IPS-NIHi11 (cell line): Measurements from ENCODE around the gene TPSG1.
"Not testable (repeated sequence)": the region's sequence is repeated elsewhere in the genome, so short reads cannot be mapped to it uniquely, and the experiment has no call there.

ENCODE experiments used
- DNase-seq: peaks from one replicate; pipeline ENCODE4 v3.0.0; 2012; ENCODE audit warnings: mixed read lengths, low spot score

Gene TPSG1

DNA sequence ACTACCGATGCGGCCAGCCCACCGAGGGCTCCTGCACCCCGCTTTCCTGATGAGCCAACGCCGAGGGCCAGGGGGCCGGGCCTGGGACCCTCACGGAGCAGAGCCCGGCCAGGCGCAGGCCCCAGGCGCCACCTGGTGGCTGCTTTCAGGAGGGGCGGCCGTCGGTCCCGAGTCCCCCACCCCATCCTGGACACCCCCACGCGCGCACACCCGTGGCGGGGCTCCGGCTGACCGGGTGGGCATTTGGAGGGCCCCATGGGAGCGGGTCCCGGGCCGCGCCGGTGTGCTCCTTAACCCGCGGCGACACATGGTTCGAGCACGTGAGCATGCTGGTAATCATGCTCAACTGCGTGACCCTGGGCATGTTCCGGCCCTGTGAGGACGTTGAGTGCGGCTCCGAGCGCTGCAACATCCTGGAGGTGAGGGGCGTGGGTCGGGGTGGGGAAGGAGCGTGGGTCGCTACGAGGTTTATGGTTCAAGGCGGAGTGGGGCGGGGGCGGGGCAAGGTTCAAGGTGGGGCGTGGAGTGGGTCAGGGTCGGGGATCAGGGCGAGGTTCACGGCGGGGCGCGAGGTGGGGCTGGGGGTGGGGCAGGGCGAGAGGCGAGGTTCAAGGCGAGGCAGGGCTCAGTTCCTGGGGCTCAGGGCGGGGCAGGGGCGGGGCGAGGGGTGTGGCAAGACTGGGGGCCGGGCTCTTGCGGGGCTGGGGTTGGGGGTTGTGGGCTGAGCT, 30.2 kb downstream of the TPSG1 start:
- peak; percentile 92 for DNase-seq

DNA sequence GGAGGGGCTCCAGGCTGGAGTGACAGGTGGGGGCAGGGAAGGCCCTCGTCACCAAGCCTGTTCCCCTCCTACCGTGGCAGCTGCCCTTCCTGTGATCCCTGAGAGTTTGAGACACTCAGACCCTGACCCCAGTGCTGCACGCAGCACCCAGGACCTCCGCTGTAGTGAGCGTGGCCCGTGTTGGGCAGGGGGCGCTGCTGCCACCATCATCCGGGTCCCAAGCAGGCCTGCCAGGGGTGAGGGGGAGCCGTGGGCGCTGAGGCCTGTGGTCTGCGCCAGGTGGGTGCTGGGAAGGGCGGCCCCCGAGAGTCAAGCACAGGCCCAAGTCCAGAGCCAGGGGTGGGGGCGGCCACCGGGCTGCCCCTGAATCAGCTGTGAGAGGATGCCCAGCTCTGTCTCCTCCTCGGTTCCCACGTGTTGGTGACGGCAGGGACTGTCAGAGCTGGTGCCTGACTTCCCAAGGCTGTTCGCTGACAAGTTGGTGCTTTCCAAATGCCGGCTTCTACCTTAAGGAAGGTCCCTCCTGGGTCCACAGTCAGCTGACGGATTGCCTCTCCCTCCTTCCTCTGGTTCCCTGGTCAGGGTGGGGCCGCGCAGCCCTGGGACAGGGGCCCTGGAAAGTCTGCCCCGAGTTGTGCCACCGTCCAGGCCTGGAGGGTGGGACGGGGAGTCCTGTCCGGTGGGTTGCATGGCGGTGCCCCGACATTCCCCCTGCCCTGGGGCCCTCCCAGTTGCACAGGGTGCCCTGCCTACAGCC, 31.1 kb downstream of the TPSG1 start:
- no peak for DNase-seq

DNA sequence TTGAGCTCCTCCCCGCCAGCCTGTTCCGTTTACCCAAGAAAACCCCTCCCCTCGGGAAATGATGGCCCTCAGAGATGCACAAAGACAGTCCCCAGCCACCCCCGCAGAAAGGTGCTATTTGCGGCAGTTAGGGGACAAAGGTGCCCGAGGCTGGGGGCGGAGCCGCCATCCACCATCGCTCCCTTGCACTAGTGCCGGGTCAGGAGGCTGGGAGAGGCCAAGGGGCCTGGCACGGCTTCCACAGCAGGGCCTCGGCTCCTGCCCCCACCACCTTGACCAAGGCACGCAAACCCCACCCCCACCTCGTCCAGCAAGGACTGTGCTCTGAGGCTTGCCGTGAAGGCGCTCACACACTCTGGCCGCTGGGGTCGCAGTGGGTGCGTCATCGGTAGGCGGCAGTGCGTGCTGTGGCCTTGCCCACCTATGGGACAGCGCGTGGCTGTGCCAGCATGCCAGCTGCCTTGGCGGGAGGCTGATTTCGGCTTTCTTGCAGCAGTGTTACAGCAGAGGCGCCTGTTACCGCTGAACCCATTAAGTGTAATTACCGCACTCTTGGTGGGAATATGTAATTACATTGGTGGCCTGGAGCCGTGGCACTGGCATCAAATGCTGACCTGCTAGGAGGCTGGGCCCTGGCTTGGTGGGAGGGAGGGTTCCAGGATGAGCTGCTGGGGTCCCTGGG, 31.8 kb downstream of the TPSG1 start:
- DNase-seq, result no peak

DNA sequence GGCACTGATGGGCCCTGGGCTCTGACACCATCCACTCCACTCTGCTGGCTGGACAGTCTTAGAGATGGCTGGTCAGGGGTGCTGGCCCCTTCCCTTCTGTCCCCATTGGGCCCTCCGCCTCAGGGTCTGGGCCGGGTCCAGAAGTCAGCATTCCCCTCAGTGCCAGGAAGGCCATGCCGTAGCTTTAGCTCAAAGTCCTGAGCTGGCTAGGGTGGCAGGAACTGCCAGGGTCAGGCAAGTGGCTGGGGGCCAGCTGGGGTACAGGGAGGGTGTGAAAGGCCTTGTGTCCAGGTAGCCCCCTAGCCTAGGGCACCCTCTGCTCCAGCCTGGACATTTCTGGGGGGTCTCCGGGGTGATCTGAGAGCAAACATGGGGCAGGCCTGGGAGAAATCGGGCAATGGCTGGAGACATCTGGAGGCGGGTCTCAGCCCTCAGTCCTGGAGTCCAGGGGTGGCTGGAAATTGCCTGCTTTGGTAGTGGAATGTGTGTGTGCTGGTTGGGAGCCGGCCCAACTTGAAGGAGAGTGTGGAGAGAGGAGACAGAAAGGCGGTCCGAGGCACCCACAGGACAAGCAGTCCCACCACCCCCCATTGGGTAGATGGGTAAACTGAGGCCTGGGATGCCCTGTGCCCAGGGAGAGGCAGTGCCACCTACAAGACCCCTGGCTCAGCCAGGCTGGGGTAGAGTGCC, 32.5 kb downstream of the TPSG1 start:
- DNase-seq, result no peak

DNA sequence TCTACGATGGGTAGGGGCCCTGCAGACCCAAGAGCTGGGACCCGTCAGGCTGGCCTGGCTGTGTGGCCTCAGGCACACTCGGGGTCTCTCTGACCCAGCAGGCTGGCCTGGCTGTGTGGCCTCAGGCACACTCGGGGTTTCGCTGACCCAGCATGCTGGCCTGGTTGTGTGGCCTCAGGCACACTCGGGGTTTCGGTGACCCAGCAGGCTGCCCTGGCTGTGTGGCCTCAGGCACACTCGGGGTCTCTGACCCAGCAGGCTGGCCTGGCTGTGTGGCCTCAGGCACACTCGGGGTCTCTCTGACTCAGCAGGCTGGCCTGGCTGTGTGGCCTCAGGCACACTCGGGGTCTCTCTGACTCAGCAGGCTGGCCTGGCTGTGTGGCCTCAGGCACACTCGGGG, 34.3 kb downstream of the TPSG1 start:
- DNase-seq, result not testable (repeated sequence)

DNA sequence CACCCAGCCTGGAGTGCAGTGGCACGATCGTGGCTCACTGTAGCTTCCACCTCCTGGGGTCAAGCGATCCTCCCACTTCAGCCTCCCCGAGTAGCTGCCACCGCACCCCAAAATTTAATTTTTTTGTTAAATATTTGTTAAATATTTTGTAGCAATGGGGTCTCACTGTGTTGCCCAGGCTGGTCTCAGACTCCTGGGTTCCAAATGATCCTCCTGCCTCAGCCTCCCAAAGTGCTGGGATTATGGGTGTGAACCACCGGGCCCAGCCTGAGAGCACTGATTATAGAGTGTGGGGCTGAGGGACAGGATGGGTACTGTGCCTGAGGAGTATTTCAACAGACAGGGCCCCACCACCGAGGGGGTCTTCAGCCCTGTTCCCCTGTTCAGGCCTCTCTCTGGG, 35.6 kb downstream of the TPSG1 start:
- no peak for DNase-seq

DNA sequence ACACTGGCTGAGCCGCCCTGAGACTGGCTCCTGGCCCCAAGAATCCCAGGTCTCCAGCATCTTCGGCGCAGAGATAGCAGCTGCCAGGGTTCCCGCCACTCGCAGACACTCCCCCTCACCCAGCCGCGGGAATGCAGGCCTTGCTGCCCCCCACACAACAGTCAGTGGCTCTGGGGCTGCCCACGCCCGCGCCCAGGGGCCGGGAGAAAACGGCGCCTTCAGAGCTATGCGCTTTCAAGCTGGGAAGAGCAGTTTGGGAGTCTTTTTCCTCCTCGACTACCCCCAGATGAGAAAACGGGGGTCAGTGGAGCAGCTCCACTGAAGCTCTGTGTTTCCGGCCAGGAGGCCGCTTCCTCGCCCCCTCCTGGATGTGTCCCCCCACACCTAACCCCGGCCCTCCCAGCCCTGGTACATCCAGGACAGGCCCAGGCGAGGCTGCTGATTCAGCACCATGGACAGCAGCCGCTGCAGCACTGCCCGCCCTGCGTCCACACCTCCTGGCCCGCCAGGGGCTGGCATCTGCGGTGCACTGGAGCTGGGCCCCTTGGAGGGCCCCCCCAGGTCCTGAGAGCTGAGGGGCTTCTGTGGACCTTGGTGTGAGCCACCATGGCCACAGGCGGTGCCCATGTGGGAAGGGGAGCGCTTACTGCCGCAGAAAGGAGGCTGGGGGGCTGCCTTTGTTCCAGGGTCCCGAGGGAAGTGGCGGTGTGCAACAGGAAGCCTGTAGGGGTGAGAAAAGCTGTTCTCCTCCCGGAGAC, 36.5 kb downstream of the TPSG1 start:
- peak; percentile 94 for DNase-seq

DNA sequence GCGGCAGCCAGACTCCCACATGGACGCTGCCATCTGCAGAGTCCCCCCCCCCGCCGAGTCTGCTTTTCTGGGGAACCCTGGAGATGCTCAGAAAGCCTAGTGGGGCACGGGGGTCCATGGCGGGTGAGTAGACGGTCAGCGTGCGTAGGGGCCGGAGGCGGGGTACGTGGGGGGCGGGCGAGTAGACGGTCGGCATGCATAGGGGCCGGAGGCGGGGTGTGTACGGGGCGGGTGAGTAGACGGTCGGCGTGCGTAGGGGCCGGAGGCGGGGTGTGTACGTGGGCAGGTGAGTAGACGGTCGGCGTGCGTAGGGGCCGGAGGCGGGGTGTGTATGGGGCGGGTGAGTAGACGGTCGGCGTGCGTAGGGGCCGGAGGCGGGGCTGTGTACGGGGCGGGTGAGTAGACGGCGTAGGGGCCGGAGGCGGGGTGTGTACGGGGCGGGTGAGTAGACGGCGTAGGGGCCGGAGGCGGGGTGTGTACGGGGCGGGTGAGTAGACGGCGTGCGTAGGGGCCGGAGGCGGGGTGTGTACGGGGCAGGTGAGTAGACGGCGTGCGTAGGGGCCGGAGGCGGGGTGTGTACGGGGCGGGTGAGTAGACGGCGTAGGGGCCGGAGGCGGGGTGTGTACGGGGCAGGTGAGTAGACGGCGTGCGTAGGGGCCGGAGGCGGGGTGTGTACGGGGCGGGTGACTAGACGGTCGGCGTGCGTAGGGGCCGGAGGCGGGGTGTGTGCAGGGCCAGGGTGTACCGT, 39.4 kb downstream of the TPSG1 start:
- not testable (repeated sequence) for DNase-seq

DNA sequence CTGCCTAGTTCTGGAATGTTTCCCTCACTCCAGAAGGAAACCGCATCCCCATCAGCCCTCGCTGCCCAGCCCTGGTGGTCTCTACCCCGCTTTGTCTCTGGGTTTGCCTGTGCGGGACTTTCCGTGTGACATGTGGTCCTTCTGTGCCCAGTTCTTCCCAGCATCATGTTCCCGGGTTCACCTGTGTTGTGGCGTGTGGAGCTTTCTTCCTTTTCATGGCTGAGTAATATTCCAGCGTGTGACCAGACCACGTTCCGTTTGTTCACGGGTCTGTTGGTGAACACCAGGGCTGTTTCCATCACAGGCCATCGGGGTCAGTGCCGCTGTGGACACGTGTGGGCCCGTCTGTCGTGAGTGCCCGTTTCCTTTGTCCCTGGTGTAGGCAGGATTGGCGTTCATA, 40.1 kb downstream of the TPSG1 start:
- no peak for DNase-seq

DNA sequence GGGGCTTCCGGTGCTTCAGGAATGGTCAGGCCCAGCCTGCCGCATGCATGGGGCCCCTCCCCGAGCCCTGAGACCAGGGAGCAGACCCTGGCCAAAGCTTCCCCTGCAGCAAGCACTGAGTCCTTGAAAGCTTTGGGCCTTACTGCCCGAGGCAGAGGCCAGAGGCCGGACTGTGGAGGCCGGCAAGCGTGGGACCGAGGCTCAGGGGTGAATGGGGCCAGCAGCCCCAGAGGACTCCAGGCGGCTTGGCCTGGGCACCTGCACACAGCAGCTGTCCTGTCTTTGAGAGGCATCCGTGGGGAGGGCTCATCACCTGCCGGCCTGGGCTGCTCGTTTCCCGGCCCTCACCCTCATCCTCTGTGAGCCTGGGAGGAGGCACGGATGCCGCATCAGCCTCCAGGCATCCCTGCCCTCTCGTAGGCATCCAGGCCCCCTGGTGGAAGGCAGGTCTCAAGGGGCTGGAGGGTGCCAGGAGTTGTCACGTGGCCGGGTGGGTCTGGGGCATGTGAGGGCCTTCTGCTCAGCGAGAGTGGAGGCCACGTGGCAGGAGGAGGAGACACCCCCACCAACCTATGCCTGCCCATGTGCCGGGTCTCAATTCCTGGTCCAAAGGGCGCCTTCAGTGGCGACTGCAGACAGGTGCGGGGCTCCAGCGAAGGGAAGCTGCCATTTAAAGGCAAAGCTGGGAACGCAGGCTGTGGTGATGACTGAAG, 40.8 kb downstream of the TPSG1 start:
- DNase-seq, result no peak

DNA sequence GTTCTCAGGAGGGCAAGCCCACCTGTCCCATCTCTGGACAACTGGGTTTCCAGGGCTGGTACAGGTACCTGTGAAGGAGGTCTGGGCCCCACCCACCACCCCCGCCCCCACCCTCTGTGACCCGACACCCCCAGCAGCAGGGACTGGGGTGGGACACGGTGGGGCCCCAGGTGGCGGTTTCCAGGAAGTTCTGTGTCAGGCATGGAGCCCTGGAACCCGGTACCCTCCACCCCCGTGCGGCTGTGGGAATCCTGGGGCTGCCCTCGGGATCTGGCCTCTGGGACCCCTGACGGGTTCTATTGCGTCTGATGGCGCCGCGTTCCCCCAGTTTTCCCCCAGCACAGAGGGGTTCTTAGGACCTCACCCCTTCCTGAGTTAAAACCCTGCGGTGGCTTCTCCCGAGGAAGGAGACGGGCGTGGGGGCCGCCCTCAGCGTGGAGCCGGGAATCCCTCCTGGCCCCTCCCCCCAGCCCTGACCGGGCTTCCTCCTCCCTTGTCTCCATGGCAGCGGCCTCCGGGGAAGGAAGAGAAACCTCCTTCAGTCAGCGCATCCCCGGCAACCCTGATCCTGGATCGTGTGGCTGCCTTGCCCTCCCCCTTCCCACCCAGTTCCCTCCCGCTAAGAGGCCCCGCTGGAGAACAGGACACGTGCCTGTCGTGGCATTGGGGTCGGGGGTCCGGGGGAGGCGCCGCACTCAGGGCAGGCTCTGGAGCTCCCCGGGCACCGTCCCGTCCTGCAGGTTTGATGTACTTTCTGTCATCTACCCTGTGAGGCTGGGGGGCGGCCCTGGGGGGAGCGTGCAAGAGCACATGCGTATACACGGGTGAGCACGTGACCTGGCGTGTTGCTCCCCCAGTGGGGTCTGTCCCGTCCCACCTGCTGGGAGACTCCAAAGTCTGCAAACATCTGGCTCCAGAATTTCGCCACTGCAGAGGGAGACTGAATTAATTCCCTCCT, 41.8 kb downstream of the TPSG1 start:
- peak; percentile 77 for DNase-seq

DNA sequence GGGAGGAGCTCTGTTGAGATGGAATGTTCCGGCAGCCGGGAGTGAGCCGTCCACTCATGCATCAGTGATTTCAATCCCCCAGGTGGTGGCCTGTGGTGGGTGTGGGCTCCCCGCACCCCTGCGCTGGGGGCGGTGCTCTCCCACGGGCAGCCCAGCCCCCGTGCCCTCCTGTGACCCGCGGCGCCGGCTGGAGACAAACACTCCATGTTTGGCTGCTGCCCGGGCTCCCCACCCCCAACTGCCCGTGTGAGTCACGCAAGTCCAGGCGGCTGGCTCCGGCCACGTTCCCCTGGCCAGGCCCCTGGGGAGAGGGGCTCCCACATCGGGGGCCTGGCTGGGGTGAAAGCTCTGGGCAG, 42.8 kb downstream of the TPSG1 start:
- DNase-seq, result no peak

DNA sequence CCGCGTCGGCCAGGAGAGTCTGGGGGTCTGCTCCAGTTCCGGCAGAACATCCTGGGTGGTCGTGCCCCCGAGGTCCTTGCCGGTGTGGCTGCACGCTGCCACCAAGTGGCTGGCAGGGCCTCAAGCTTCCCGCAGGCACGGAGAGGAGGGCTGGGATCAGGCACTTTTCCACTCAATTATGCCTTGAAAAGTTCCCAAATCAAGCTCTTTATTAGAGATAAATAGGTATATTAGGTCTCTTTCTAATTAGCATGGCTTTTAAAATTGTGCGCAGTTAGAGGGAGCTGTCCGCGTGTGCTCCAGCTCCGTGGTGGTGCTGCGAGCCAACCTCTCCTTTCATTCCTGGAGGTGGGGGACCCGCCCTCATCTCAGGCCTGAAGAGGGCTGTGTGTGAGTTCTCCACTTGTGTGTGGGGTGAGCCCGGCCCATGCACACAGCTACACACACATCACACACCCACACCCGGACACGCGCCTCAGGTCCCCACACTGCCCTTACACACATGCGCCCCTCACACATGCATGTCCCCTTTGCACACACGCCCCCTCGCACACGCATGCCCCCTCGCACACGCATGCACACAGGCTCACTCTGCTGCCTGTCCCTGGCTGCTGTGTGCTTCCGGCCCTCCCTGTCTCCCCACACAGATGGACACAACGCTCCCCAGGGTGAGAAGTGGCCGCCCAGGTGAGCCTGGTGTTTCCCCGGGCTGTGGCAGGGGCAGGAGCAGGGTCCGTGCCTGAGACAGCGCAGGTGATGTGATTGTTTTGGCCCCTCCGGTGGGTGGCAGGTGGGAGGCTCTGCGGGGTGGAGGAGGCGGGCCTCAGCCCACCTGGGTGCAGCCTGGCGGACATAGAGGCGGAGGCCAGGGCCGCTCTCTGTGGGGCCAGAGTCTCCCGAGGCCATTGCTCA, 43.4 kb downstream of the TPSG1 start:
- no peak for DNase-seq

DNA sequence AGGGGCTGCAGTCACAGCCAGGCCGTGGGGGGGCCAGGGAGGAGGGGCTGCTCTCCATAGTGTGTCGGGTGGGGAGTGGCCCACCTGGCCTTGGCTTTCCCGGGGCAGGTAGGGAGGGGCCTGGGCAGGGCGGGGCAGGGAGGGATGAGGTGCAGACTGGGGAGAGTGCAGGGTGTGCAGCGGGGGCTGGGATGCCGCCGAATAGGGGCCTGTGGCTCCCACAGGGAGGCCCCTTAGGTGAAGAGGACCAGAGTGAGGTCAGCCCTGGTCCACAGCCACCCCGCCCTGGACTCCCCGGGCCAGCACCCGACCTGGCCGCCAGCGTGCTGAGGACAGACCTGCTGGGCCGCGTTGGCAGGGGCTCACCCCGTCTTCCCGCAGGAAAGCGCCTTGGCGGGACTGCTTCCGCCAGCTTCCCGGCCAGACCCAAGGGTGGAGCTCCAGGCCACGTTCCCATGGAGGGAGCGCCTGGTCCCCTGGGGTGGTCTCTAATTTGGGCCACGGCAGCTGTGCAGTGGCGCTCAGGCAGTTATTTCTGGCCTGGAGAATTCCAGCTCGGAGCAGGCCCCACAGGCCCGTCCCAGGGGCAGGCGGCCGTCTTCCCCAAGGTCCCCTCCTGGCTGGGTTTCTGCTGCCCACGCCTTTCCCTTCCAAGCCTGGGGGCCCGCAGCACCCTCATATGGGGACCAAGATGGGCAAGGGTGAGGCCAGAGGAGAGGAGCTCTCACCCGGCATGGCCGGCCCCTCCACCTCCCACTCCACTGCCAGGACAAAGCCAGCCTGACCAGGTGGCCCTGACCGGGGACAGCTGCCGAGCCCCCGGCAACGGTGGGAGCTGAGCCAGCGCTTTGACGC, 44.3 kb downstream of the TPSG1 start:
- no peak for DNase-seq

DNA sequence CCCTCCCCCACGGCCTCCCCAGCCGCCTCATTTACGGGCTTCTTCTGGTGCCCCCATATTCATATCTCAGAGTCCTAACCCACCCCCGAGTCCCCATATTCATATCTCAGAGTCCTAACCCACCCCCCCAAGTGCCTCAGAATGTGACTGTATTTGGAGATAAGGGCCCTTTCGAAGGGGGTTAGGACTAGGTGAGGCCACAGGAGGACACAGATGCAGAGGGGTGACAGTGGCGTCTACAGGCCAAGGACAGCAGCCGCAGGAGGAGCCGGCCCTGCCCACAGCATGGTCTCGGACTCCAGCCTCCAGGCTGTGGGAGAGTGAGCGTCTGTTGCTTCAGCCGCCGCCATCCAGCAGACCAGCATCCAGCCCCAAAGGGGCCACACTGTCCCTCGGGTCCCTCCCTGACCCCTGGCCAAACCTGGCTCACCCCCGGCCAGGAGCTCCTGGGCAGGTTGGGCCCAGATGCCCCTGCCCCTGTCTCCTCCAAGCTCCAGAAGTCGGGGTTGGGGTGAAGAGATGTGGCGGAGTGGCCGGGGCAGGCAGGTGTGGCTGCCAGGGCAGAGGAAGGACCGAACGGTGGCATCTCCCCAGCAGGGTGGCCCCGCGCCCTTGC, 46.7 kb downstream of the TPSG1 start:
- DNase-seq, result no peak

DNA sequence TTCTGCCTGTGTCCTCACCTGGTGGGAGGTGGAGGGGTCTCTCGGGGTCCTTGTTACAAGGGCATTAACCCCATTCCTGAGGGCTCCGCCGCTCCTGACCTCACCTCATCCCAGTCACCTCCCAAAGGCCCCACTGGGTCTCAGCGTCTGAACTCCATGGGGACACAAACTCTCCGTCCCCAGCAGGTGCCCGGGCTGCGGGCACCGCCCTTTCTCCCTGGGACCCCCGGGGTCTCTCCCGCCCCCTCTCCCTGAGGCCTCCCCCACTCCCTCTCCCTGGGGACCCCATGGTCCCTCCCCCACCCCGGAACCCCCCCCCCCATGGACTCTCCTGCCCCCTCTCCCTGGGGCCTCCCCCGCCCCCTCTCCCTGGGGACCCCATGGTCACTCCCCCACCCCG, 47.3 kb downstream of the TPSG1 start:
- DNase-seq, result no peak

DNA sequence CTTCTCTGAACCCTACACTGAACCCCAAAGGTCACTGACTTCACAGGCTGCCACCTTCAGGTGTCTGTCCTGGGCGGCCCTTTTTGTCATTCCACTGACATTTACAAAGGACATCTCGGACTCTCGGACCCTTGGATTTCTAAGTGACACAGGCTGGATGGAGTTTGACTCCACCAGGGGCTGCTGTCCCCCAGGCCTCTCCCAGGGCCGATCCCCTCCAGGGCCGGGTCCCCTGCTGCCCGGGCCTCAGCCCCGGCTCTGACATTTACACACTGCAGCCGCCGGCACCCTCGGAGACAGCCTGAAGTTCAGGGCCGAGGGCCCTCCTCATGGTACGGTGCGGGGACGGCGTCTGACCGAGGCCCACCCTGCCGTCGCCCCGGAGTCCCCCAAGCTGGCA, 48.0 kb downstream of the TPSG1 start:
- no peak for DNase-seq
